K562 (cell line): Measurements from ENCODE around the gene ORC2.

Experiments
- ARID1B ChIP-seq: fragments of 450-650 bp; IDR thresholded peaks from 2 replicates; pipeline ENCODE4 v1.6.1; 2016; ENCODE audit warnings: antibody characterized with exemption, mild to moderate bottlenecking, inconsistent platforms
- CHAMP1 ChIP-seq: fragments of 450-650 bp; IDR thresholded peaks from 2 replicates; pipeline ENCODE4 v1.6.1; 2016; ENCODE audit warnings: mild to moderate bottlenecking
- ESRRA ChIP-seq: fragments of 450-650 bp; IDR thresholded peaks from 2 replicates; pipeline ENCODE4 v1.6.1; 2014; ENCODE audit warnings: low read depth, mild to moderate bottlenecking, moderate library complexity, borderline replicate concordance
- EZH2 ChIP-seq: IDR thresholded peaks from 2 replicates; pipeline ENCODE4 v1.6.1; 2012; ENCODE audit warnings: low read depth, mild to moderate bottlenecking, inconsistent platforms, low read length, borderline replicate concordance
- GABPA ChIP-seq: fragments of 200-800 bp; sonication (Bioruptor generic); conservative IDR thresholded peaks from 2 replicates; pipeline ENCODE4 v1.6.1; 2016; ENCODE audit warnings: low read depth, missing genetic modification characterization, missing compliant biosample characterization
- KLF1 ChIP-seq: fragments of 450-650 bp; IDR thresholded peaks from 2 replicates; pipeline ENCODE4 v1.6.1; 2016; ENCODE audit warnings: missing genetic modification characterization, missing compliant biosample characterization
- KLF13 ChIP-seq: fragments of 450-650 bp; IDR thresholded peaks from 2 replicates; pipeline ENCODE4 v1.6.1; 2016; ENCODE audit warnings: missing genetic modification characterization, low read depth, mild to moderate bottlenecking, missing compliant biosample characterization, moderate library complexity, borderline replicate concordance
- MAX ChIP-seq: sonication (generic); formaldehyde crosslinking; IDR thresholded peaks from 2 replicates; pipeline ENCODE4 v1.9.0; 2022; ENCODE audit warnings: mild to moderate bottlenecking, missing genetic modification reagents
- PRMT5 ChIP-seq: sonication (generic); formaldehyde crosslinking; IDR thresholded peaks from 2 replicates; pipeline ENCODE4 v1.5.0; 2020; ENCODE audit warnings: missing genetic modification reagents
- ZNF124 ChIP-seq: sonication (generic); formaldehyde crosslinking; IDR thresholded peaks from 2 replicates; pipeline ENCODE4 v1.8.1; 2022; ENCODE audit warnings: missing genetic modification reagents

DNA sequence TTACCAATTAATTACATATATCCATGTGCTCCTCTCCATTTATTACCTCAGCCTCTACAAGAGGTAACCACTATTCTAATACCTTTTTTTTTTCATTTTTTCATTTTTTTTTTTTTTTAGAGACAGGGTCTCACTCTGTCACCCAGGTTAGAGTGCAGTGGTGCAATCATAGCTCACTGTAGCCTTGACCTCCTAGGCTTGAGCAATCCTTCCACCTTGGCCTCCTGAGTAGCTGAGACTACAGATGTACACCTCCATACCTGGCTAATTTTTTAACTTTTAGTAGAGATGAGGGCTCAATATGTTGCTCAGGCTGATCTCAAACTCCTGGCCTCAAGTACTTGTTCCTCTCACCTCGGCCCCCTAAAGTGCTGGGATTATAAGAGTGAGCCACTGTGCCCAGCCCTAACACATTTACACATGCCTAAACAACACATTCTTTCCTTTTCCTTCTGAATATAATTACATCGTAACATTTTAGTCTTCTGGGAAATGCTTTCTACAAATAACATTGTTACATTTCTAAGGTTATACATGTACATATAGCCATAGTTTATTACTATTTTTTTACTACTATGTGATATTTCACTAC, 85.1 kb downstream of the ORC2 start:
- no peak for TF ChIP-seq ZNF124 (CRISPR knock-in tag)
- TF ChIP-seq ESRRA, result no peak
- no peak for TF ChIP-seq GABPA (tag)
- no peak for TF ChIP-seq ARID1B
- no peak for TF ChIP-seq EZH2
- TF ChIP-seq KLF1 (tag), result no peak
- TF ChIP-seq KLF13 (tag), result no peak
- TF ChIP-seq MAX (CRISPR knock-in tag), result no peak
- TF ChIP-seq CHAMP1, result no peak
- no peak for TF ChIP-seq PRMT5 (CRISPR knock-in tag)
